Endothelial cell of umbilical vein (primary cell): ENCODE results near the gene PCDHGA2. TPM values are rescaled to one million over a fixed set of nuclear protein-coding genes. Genes with fewer than 3 reads are reported as not detected.

Source experiments
- BruUV-seq: library from RNA; stranded (reverse); fragments of 400-500 nt; replicated peaks from 2 replicates; lab custom pipeline; 2021; lab: Mats Ljungman, UMichigan
- CTCF ChIA-PET: fragments of 300-600, 350-600 bp; sonication (Branson Sonifier 250); formaldehyde crosslinking; loops from one replicate; lab custom pipeline; 2021; ENCODE audit warnings: antibody characterized with exemption, inconsistent platforms; lab: Charles Lee
- POLR2A ChIA-PET: fragments of 300-600, 350-600 bp; sonication (Branson Sonifier 250); formaldehyde crosslinking; loops from one replicate; lab custom pipeline; 2021; ENCODE audit warnings: antibody characterized with exemption, inconsistent platforms; lab: Charles Lee
- DNase-seq: peaks from one replicate; pipeline ENCODE4 v3.0.0-alpha.2; 2011; ENCODE audit warnings: low read depth, low spot score
- FAIRE-seq: peaks from 2 replicates; lab custom pipeline; 2011; peaks lifted over from hg19 to GRCh38; lab: Jason Lieb, UNC
- H2AFZ ChIP-seq: 2 replicates; pipeline ENCODE4 v1.6.0; 2012; ENCODE audit warnings: low read depth, low read length, control low read depth, inconsistent platforms
- H3K27ac ChIP-seq: 2 replicates; pipeline ENCODE4 v1.5.1; 2011; ENCODE audit warnings: low read depth, mild to moderate bottlenecking, control low read depth, low read length, moderate library complexity; ENCODE audit not compliant: insufficient read depth
- H3K27me3 ChIP-seq, 2 experiments: 2 replicates each; pipeline versions ENCODE4 v1.6.0 to v1.6.1; 2011; ENCODE audit warnings: low read length in 2 of 2, mixed read lengths in 1 of 2; ENCODE audit not compliant: control insufficient read depth in 2 of 2, insufficient read depth in 2 of 2
- H3K36me3 ChIP-seq, 2 experiments: 2 replicates in 1 of 2; 3 replicates in 1 of 2; pipeline ENCODE4 v1.5.1; 2011; ENCODE audit warnings: low read length in 2 of 2, mild to moderate bottlenecking in 1 of 2, moderate library complexity in 1 of 2; ENCODE audit not compliant: control insufficient read depth in 2 of 2, insufficient read depth in 2 of 2; ENCODE audit errors: extremely low read depth in 1 of 2
- H3K4me1 ChIP-seq: 3 replicates; pipeline ENCODE4 v1.5.1; 2011; ENCODE audit warnings: mild to moderate bottlenecking, low read length; ENCODE audit not compliant: control insufficient read depth, insufficient read depth; ENCODE audit errors: extremely low read depth
- H3K4me2 ChIP-seq: 2 replicates; pipeline ENCODE4 v1.6.1; 2011; ENCODE audit warnings: low read length, control low read depth, mixed read lengths; ENCODE audit not compliant: insufficient read depth
- H3K4me3 ChIP-seq, 3 experiments: fragments of 200-600 bp in 1 of 3; sonication (generic), shearing (Covaris generic) in 1 of 3; replicated peaks in 1 of 3; 2 replicates each; pipeline ENCODE4 v1.5.1; 2011 to 2016; ENCODE audit warnings: control low read depth in 3 of 3, low read length in 3 of 3, mild to moderate bottlenecking in 2 of 3, inconsistent platforms in 1 of 3, low read depth in 1 of 3, moderate library complexity in 1 of 3; ENCODE audit not compliant: insufficient read depth in 1 of 3
- H3K79me2 ChIP-seq: 2 replicates; pipeline ENCODE4 v1.6.0; 2012; ENCODE audit warnings: low read length, inconsistent platforms; ENCODE audit not compliant: control insufficient read depth, insufficient read depth
- H3K9ac ChIP-seq: replicated peaks from 2 replicates; pipeline ENCODE3; 2011; ENCODE audit warnings: low read length, control low read depth; ENCODE audit not compliant: insufficient read depth; ENCODE audit errors: extremely low read depth
- H3K9me1 ChIP-seq: replicated peaks from 3 replicates; pipeline ENCODE4 v1.6.0; 2011; ENCODE audit warnings: mild to moderate bottlenecking, low read length; ENCODE audit not compliant: control insufficient read depth, insufficient read depth; ENCODE audit errors: extremely low read depth
- H3K9me3 ChIP-seq: replicated peaks from 2 replicates; pipeline ENCODE4 v1.5.1; 2012; ENCODE audit warnings: low read length, inconsistent platforms; ENCODE audit not compliant: control insufficient read depth, insufficient read depth
- H4K20me1 ChIP-seq: replicated peaks from 2 replicates; pipeline ENCODE3; 2011; ENCODE audit warnings: mild to moderate bottlenecking, low read length; ENCODE audit not compliant: control insufficient read depth, insufficient read depth; ENCODE audit errors: extremely low read depth
- EZH2 ChIP-seq: IDR thresholded peaks from 2 replicates; pipeline ENCODE4 v1.6.1; 2012; ENCODE audit warnings: borderline replicate concordance, low read depth, mild to moderate bottlenecking, moderate library complexity, low read length, inconsistent platforms; ENCODE audit not compliant: severe bottlenecking
- FOS ChIP-seq: IDR thresholded peaks from 2 replicates; pipeline ENCODE4 v1.6.1; 2011; ENCODE audit warnings: mild to moderate bottlenecking, low read length, moderate library complexity, borderline replicate concordance; ENCODE audit not compliant: insufficient read depth
- GATA2 ChIP-seq: IDR thresholded peaks from 2 replicates; pipeline ENCODE4 v1.7.0; 2011; ENCODE audit warnings: low read depth, mild to moderate bottlenecking, moderate library complexity, mixed read lengths, low read length; ENCODE audit not compliant: insufficient read length, insufficient read depth
- JUN ChIP-seq: IDR thresholded peaks from 2 replicates; pipeline ENCODE4 v1.6.1; 2011; ENCODE audit warnings: borderline replicate concordance, low read depth; ENCODE audit not compliant: insufficient read length, insufficient read depth
- MAX ChIP-seq: IDR thresholded peaks from 2 replicates; pipeline ENCODE4 v1.6.1; 2011; ENCODE audit not compliant: insufficient read depth, insufficient read length
- MYC ChIP-seq: IDR thresholded peaks from one replicate; pipeline ENCODE4 v1.6.1; 2011; ENCODE audit warnings: mild to moderate bottlenecking, low read depth, low read length
- POLR2A ChIP-seq: IDR thresholded peaks from 2 replicates; pipeline ENCODE4 v1.6.1; 2012; ENCODE audit warnings: low read depth, mild to moderate bottlenecking, control low read depth, low read length
- POLR2AphosphoS5 ChIP-seq: IDR thresholded peaks from 2 replicates; pipeline ENCODE4 v1.6.1; 2012; ENCODE audit warnings: low read depth, mild to moderate bottlenecking, control low read depth, low read length, moderate library complexity; ENCODE audit not compliant: insufficient read depth
- dilution Hi-C: fragments of 300-500 bp; cut with MboI; formaldehyde crosslinking; loops from one replicate; pipeline ENCODE4 v1.15.0; 2019; ENCODE audit warnings: low sequenced_read_pairs; ENCODE audit not compliant: extremely low pct_ligation_motif_present
- intact Hi-C: fragments of 100-400 bp; cut with micrococcal nuclease; formaldehyde crosslinking; loops from one replicate; pipeline ENCODE4 v1.10.0; 2022
- polyA plus RNA-seq, 4 experiments: library from polyadenylated mRNA; depleted of rRNA in 3 of 4; stranded (reverse) in 3 of 4; unstranded in 1 of 4; fragments of >200 nt; gene quantifications; 2 replicates each; pipeline versions ENCODE4 v1.2.1 to v1.2.3, GENCODE V29; 2011 to 2012; ENCODE audit warnings: missing spikeins in 1 of 4
- total RNA-seq: library from RNA; stranded (reverse); gene quantifications from 2 replicates; pipeline ENCODE4 v1.2.3, GENCODE V29; 2021
- TF ChIP-seq, protein P1 (sequence below), 2 donors: IDR thresholded peaks; 1 replicate in 1 of 2; 2 replicates in 1 of 2; pipeline ENCODE4 v1.5.1; 2011; ENCODE audit warnings: low read length in 2 of 2, mild to moderate bottlenecking in 2 of 2, moderate library complexity in 2 of 2, control low read depth in 1 of 2, inconsistent platforms in 1 of 2, low read depth in 1 of 2; ENCODE audit not compliant: insufficient read depth in 1 of 2; ENCODE audit errors: extremely low read depth in 1 of 2

Gene PCDHGA2
- total and polyA plus RNA-seq, 2 donors (not counting 3 experiments of a cell fraction or from before 2014, with no cell fraction given): 1.2 to 2.0 TPM

DNA sequence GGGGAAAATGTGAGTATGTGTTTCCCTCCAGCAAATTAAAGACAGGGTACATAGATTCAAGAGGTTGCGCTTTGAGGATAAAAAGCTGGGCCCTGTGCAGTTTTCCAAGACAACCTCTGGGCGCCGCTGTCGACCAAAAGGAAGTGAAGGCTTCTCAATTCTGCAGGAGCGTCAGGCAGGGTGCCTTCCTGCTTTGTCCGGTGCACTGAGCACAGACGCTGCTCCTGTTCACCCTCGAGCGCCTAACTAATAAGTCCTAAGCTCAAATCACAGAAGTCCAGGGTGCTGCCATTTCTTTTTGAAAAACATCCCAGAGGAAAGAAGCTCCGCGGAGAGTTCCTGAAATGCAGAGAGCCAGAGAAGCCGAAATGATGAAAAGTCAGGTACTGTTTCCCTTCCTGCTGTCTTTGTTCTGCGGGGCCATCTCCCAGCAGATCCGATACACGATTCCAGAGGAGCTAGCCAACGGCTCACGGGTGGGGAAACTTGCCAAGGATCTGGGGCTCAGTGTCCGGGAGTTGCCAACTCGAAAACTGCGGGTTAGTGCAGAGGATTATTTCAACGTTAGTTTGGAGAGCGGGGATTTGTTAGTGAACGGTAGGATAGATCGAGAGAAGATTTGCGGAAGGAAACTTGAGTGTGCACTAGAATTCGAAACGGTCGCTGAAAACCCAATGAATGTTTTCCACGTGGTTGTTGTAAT, 11.5 kb downstream of the PCDHGA2 start, which contains the start of gene PCDHGB1:
TSS of gene PCDHGB1 (plus strand) at position 183 of the 703 bp plus-strand sequence. CDS start at position 345, 162 bp downstream.
- intact Hi-C loops (loop anchor here (5.0 kb wide), 1 partner anchor 212 kb away; no protein-coding TSS in a partner anchor), dilution Hi-C loops (no loop called here)
- no peaks in the 10 kb centered on the region for H3K9me3 ChIP-seq
- DNase-seq: no peak
- H2AFZ ChIP-seq: no peak within 1 kb of the TSS
- no peak within 1 kb of the TSS for H3K27ac ChIP-seq
- ChIA-PET CTCF (interaction anchor here (1.0 to 3.6 kb wide), 17 partner anchors 10 to 269 kb away, joined by 3 to 29 read pairs (median 6); partner anchors contain the start of genes DIAPH1, PCDHB14, PCDHGA1 and PCDHGA10), POLR2A (no interaction called here)
- H4K20me1 ChIP-seq: no peaks in the 10 kb centered on the region
- FAIRE-seq: no peak
- no peak within 1 kb of the TSS for H3K9ac ChIP-seq
- BruUV-seq: no TSS peak
- TF ChIP-seq, protein P1, sequence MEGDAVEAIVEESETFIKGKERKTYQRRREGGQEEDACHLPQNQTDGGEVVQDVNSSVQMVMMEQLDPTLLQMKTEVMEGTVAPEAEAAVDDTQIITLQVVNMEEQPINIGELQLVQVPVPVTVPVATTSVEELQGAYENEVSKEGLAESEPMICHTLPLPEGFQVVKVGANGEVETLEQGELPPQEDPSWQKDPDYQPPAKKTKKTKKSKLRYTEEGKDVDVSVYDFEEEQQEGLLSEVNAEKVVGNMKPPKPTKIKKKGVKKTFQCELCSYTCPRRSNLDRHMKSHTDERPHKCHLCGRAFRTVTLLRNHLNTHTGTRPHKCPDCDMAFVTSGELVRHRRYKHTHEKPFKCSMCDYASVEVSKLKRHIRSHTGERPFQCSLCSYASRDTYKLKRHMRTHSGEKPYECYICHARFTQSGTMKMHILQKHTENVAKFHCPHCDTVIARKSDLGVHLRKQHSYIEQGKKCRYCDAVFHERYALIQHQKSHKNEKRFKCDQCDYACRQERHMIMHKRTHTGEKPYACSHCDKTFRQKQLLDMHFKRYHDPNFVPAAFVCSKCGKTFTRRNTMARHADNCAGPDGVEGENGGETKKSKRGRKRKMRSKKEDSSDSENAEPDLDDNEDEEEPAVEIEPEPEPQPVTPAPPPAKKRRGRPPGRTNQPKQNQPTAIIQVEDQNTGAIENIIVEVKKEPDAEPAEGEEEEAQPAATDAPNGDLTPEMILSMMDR (IDR thresholded peaks at IDR 0.05; ENCODE audit: extremely low read depth in 1 of 2, insufficient read depth in 1 of 2, low read depth in 1 of 2, low read length in 2 of 2): peak; percentile 41 to 44
- TF ChIP-seq MYC: no peak
- no peaks in the 10 kb centered on the region for H3K9me1 ChIP-seq
- H3K79me2 ChIP-seq: no peaks in the 10 kb centered on the region
- H3K4me2 ChIP-seq: peak within 1 kb of the TSS; percentile 16
- no peak within 1 kb of the TSS for H3K4me3 ChIP-seq
- no peaks in the 10 kb centered on the region for H3K36me3 ChIP-seq
- no peaks in the 10 kb centered on the region for H3K4me1 ChIP-seq
- peaks cover 25 to 48% of the 10 kb centered on the region in 2 experiments for H3K27me3 ChIP-seq

DNA sequence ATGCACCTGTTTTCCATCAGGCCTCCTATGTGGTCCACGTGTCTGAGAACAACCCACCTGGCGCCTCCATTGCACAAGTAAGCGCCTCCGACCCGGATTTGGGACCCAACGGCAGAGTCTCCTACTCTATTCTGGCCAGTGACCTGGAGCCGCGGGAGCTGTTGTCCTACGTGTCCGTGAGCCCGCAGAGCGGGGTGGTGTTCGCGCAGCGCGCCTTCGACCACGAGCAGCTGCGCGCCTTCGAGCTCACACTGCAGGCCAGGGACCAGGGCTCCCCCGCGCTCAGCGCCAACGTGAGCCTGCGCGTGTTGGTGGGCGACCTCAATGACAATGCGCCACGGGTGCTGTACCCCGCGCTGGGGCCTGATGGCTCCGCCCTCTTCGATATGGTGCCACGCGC, 13.0 kb downstream of the PCDHGA2 start:
- no peaks in the 10 kb centered on the region for H3K9me3 ChIP-seq
- dilution Hi-C loops (no loop called here), intact Hi-C loops (loop anchor here (5.0 kb wide), 1 partner anchor 211 kb away; no protein-coding TSS in a partner anchor)
- no peaks in the 10 kb centered on the region for H3K36me3 ChIP-seq
- no peak overlapping the region for H3K9ac ChIP-seq
- ChIA-PET CTCF (no interaction called here), POLR2A (no interaction called here)
- no peaks in the 10 kb centered on the region for H3K9me1 ChIP-seq
- H3K4me2 ChIP-seq: no peak overlapping the region
- no peaks in the 10 kb centered on the region for H4K20me1 ChIP-seq
- no peak for TF ChIP-seq POLR2AphosphoS5
- no peak for TF ChIP-seq FOS
- no peak for TF ChIP-seq POLR2A
- no peak for TF ChIP-seq MYC
- no peak for TF ChIP-seq MAX
- TF ChIP-seq JUN: no peak
- TF ChIP-seq, protein P1 (IDR thresholded peaks at IDR 0.05; ENCODE audit: extremely low read depth in 1 of 2, insufficient read depth in 1 of 2, low read depth in 1 of 2, low read length in 2 of 2): no peak
- TF ChIP-seq GATA2: no peak
- no peak for TF ChIP-seq EZH2
- no peaks in the 10 kb centered on the region for H3K4me1 ChIP-seq
- peaks cover 27 to 60% of the 10 kb centered on the region in 2 experiments for H3K27me3 ChIP-seq
- H3K79me2 ChIP-seq: no peaks in the 10 kb centered on the region
- H3K27ac ChIP-seq: no peak overlapping the region
- FAIRE-seq (no peak), DNase-seq (no peak)
- no TSS peak for BruUV-seq
- H3K4me3 ChIP-seq: no peak overlapping the region
- H2AFZ ChIP-seq: no peak overlapping the region
